Lower leg skin (tissue), 3 donors: ENCODE data around the gene DCLK3.

Experiments
- CTCF ChIP-seq, 3 donors: fragments of 450-650 bp; IDR thresholded peaks; one replicate each; pipeline ENCODE4 v1.5.1; 2016; ENCODE audit warnings: antibody characterized with exemption in 3 of 3, mild to moderate bottlenecking in 3 of 3, moderate library complexity in 2 of 3
- POLR2A ChIP-seq, 2 donors: fragments of 450-650 bp; IDR thresholded peaks; one replicate each; pipeline ENCODE4 v1.6.1; 2016 to 2017; ENCODE audit warnings: antibody characterized with exemption in 2 of 2, mild to moderate bottlenecking in 1 of 2, moderate library complexity in 1 of 2

- no peak for TF ChIP-seq POLR2A (IDR thresholded peaks at IDR 0.05)
- TF ChIP-seq CTCF (IDR thresholded peaks at IDR 0.05): no peak
These were observed 19.8 kb upstream of the DCLK3 start for GRCh38 chr3:36784138-36784635.
